Mucosa of descending colon (tissue), 3 donors: ENCODE measurements around the gene FHAD1. TPM values are rescaled to one million over a fixed set of nuclear protein-coding genes. Genes with fewer than 3 reads are reported as not detected.
A peak's percentile ranks its signal among the peaks of the same experiment; 100 is the strongest.

ENCODE experiments used
- ATAC-seq: fragments of 200-7000 bp; cut with Tn5 transposase; one replicate; pipeline ENCODE4 v1.9.1; 2020; ENCODE audit warnings: mild to moderate bottlenecking, moderate library complexity
- DNase-seq, 3 donors: peaks; one replicate each; pipeline ENCODE4 v3.0.0-alpha.2; 2020
- H3K36me3 ChIP-seq: fragments of 200-600 bp; one replicate; pipeline ENCODE4 v1.8.0; 2021; ENCODE audit warnings: low read depth, mild to moderate bottlenecking
- H3K4me1 ChIP-seq: fragments of 200-600 bp; one replicate; pipeline ENCODE4 v1.8.0; 2021; ENCODE audit warnings: low read depth, mild to moderate bottlenecking
- H3K4me3 ChIP-seq: fragments of 200-600 bp; one replicate; pipeline ENCODE4 v1.8.0; 2021; ENCODE audit warnings: mild to moderate bottlenecking
- H3K9me3 ChIP-seq: fragments of 200-600 bp; one replicate; pipeline ENCODE4 v1.8.0; 2021; ENCODE audit warnings: mild to moderate bottlenecking
- CTCF ChIP-seq: fragments of 200-600 bp; IDR thresholded peaks from one replicate; pipeline ENCODE4 v1.8.0; 2022; ENCODE audit warnings: antibody characterized with exemption, mild to moderate bottlenecking
- intact Hi-C, 2 donors: fragments of 100-400 bp; cut with DNase I in 1 of 2; cut with micrococcal nuclease in 1 of 2; formaldehyde crosslinking; loops; one replicate each; pipeline versions ENCODE4 v1.11.0 to v1.11.1; 2022; cut with DNase I, micrococcal nuclease
- total RNA-seq, 3 donors: library from RNA; stranded (reverse); fragmentation: NEBNext Ultra II Directional in 2 of 3; extraction: Animal tissue kit (Norgen Biotek cat#: 25700) in 2 of 3; gene quantifications; one replicate each; pipeline versions ENCODE4 v1.2.1 to v1.2.4, GENCODE V29; 2021 to 2023
- donor health status: DM: no; HTN: no; CAD: no; lungs with moderate emphysema.
- donor health status: DM: no; HTN: no; CAD: no.
- donor health status: DM: no; HTN: yes; CAD: no.

FHAD1 gene
- total RNA-seq, 3 donors from 2014 or later: 0.89 to 1.9 (median 0.99) TPM

- ATAC-seq (no peak), DNase-seq (peak in 1 of 3 donors; percentile 17)
- Histone ChIP-seq H3K36me3 (no peaks in the 10 kb centered on the region), H3K4me3 (no peak overlapping the region), H3K4me1 (peaks cover 24% of the 10 kb centered on the region), H3K9me3 (no peaks in the 10 kb centered on the region)
- intact Hi-C loops: loop anchor here in 1 of 2 donors (5.0 kb wide), 1 partner anchor 77 kb away; no protein-coding TSS in a partner anchor
- TF ChIP-seq CTCF: no peak
Observed at GRCh38 chr1:15334995-15335394, 88.0 kb downstream of the FHAD1 start.

GRCh38 chr1:15336866-15337265, 89.8 kb downstream of the FHAD1 start:
- peak in 1 of 3 donors; percentile 42 for DNase-seq
- intact Hi-C loops: loop anchor here in 1 of 2 donors (5.0 kb wide), 1 partner anchor 75 kb away; no protein-coding TSS in a partner anchor
- ATAC-seq: no peak
- no peaks in the 10 kb centered on the region for H3K36me3 ChIP-seq
- H3K9me3 ChIP-seq: no peaks in the 10 kb centered on the region
- H3K4me1 ChIP-seq: peaks cover 35% of the 10 kb centered on the region
- H3K4me3 ChIP-seq: no peak overlapping the region
- no peak for TF ChIP-seq CTCF

- peak; percentile 11 for ATAC-seq
- H3K4me1 ChIP-seq: peaks cover 37% of the 10 kb centered on the region
- H3K36me3 ChIP-seq: no peaks in the 10 kb centered on the region
Observed at GRCh38 chr1:15337656-15338402, 90.8 kb downstream of the FHAD1 start.

GRCh38 chr1:15339570-15339969, 92.5 kb downstream of the FHAD1 start:
- Histone ChIP-seq H3K9me3 (no peaks in the 10 kb centered on the region), H3K4me3 (no peak overlapping the region), H3K36me3 (no peaks in the 10 kb centered on the region), H3K4me1 (peaks cover 37% of the 10 kb centered on the region)
- ATAC-seq (peak; percentile 76), DNase-seq (peak in 1 of 3 donors; percentile 50)
- intact Hi-C loops: loop anchor here in 1 of 2 donors (5.0 kb wide), 1 partner anchor 73 kb away; no protein-coding TSS in a partner anchor
- TF ChIP-seq CTCF: no peak

More at GRCh38 chr1:15337656-15338402, 90.8 kb downstream of the FHAD1 start:
- intact Hi-C loops: loop anchor here in 1 of 2 donors (5.0 kb wide), 1 partner anchor 74 kb away; no protein-coding TSS in a partner anchor
- peak in 1 of 3 donors; percentile 41 for DNase-seq
- TF ChIP-seq CTCF: no peak
- no peak overlapping the region for H3K4me3 ChIP-seq
- no peaks in the 10 kb centered on the region for H3K9me3 ChIP-seq

- ATAC-seq (no peak), DNase-seq (no peak)
- intact Hi-C loops: no loop called here
- no peaks in the 10 kb centered on the region for H3K36me3 ChIP-seq
- H3K4me3 ChIP-seq: no peak overlapping the region
- H3K4me1 ChIP-seq: peaks cover 41% of the 10 kb centered on the region
- no peak for TF ChIP-seq CTCF
- H3K9me3 ChIP-seq: no peaks in the 10 kb centered on the region
Observed at GRCh38 chr1:15341228-15341627, 94.2 kb downstream of the FHAD1 start.
